Endometrium (tissue), 2 donors: ENCODE results near the gene EGFL8.

Experiments used
- FAIRE-seq: peaks from 2 replicates; lab custom pipeline; 2012; peaks lifted over from hg19 to GRCh38; lab: Jason Lieb, UNC
- donor health status: control.
- donor health status: control.

The EGFL8 gene

DNA sequence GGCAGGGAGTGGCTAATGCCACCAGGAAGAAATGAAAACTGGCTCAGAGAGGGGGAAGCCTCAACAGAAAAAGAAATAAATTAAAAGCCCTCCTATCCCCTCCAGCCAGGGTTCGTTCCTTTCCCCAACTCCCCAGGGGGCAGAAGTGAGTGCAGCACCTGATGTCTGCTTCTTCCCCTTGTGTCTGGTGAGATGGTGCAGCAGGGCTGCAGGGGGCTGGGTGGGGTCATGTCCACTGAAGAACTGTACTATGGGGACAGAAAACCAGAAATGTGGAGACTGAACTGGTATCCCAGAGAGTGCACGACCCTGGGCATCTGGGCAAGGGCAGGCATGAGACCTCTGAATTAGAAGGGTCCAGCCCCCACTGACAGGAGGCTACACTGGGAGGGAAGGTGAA is 4.0 kb downstream of the EGFL8 start:
- no peak for FAIRE-seq

DNA sequence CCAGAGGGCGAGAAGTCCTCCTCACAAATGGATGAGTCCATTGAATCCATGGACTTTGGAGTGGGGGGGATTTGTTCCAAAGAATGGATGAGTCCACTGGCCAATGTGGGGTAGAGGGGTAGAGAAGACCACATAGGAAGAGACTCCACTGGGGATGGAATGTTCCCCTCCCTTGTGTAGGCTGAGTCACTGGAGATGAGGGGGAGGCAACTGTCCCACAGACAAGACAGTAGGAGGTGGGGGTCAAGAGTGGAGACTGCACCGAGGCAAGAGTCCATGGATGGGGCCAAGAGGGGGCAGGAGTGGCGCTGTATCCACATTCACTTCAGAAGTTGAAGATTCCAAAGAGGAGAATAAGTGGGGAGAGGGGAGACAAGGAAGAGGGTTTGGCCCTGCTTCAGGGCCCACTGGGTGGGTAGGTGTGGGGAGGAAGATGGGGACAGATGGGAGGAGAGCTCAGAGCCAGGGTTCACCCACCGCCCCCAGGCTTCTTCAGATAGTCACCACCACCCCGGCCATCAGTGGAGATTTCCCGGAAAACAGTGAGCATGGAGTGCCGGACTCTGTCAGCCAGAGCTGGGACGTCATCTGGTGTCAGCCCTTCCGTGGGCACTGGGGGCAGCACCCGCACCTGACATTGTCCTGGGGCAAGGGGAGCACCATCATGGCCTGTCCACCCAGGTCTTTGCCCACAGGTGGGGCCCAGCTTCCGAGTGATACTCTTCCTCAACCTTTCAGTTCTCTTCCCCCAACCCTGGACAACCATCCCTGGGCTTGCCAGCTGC is 4.6 kb downstream of the EGFL8 start:
- no peak for FAIRE-seq

DNA sequence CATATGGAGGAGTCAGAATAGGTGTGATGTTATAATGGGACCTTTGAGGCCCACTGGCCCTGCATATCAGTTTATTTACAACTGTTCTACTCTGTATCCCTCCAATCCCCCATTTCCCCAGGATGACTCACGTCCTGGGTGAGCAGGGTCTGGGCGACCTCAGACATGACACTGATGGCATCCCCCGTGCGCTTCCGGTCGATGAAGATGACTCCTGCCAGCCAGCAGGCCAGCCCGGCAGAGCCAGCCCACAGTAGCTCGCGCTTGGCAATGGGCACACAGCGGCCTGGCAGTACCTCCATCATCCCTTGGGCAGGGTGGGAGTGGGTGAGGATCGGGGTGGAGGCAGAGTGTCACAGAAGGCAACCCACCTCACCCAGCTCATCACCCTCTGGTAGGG is 5.9 kb downstream of the EGFL8 start:
- no peak for FAIRE-seq

DNA sequence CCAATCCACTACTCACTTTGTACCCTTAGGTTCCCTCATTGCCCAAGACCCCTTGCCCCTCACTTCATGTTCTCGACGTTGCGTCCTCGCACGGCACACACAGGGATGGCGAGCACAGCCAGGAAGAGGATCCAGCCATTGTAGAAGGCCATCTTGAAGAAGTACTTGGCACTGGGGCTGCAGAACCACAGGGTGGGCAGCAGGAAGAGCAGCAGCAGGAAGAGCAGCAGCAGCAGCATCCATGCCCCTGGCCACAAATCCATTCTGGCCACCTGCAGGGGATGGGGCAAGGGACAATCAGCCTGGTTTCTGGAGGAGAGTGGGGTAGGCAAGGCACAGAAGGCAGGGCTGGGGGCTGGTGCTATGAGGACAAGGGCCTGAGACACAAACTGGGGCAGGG is 6.8 kb downstream of the EGFL8 start:
- FAIRE-seq = no peak

DNA sequence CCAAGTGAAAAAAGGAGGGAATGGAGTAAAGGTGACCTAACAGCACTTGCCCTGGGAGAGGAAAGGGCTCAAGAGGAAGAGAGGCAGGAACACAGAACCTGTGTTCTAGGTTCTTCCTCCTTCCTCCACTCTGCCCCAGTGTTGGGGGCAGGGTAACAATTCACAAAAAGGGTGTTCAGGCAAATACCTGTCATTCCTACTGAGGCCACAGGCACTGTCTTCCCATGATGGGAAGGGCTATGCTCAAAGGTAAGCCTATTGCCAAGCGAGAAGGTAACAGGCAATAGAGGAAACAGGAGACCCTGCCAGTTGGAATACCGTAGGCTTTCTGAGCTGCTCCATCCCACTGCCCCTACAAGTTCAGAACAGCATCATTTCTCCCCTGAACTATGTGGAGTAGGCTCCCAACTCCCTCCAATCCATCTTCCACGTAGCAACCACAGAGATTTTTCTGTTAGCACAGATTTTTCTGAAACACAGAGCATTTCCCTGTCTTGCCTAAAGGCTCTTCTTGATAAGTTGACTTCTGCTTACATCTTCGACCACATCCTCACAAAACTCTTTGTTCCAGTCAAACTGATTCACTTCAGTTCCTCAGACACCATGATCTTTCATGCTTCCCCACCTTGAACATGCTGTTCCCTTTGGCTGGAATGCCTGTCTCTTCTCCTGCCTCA is 8.8 kb downstream of the EGFL8 start:
- FAIRE-seq = no peak

DNA sequence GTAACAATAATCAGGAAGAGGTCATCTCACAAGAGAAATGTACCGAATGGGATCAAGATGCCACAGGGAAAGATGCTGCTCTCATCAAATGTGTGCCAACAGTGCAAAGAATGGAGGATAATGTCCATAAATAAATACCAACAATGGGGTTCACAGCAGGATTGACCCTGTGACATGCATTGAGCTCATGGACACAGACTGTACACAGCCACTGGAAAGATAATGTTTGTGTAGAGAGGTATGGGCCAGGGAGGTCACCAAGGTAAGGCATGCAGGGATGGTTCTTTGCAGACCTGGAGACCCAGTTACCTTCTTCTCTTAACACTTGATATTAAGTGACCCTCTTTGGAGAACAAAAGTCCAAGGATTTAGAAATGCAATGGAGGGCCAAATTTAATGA is 10.0 kb downstream of the EGFL8 start:
- FAIRE-seq = no peak

DNA sequence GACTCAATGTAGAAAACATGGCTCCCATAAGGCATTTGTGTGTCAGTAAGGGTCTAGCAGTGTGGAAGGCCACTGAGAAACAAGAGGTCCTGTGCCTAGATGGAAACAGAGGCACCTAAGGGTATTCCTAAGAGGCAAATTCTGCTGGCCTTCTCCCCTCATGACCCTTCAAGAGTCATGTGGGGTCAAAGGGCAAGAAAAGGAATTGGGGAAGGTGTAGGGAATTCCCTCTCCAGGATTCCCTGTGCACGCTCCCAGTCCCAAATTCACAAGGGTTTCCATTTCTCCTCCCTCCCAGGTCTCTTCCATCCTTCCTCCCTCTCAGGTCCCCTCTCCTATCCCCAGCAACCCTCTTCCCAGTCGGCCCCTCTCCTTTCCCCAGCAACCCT is 10.9 kb downstream of the EGFL8 start:
- no peak for FAIRE-seq

DNA sequence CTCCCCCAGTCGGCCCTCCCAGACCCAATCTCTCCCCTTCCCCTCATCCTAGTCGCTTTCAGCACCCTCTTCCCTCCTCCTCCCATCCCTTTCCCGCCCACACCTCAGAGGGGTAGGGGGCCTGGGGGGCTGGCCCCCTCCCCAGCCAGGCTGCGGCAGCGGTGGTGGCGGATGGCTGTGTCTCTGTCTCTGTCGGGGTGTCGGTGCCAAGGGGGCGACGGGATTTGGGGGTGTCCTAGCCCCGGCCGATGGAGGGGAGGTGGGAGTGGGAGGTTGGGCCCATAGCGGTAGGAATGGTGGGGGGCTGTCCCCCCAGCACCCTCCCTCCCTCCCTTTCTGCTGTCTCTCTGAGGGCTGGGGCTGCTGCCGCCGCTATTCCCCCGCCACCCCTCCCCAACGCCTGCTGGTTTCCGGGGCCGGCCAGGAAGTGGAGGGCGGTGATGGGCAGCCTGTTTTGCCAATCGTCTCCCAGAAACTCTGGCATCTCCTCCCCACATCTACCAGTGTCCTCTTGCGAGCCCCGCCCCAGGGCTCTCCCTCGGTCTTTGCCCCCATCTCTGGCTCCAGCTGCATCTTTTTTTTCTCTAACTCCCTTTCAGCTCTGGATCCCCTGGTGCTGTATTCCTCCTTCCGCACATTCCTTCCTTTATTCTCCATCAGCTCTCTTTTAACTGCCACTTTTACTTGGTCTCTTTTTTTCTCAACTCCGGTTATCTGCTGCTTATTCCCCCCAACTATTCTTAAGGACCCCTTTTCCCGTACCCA is 11.5 kb downstream of the EGFL8 start, which contains the start of gene AGPAT1:
Gene AGPAT1, minus strand, starts transcription at position 374 of the 765 bp plus-strand sequence. CDS start 4,588 bp downstream, outside the sequence.
- FAIRE-seq = no peak

DNA sequence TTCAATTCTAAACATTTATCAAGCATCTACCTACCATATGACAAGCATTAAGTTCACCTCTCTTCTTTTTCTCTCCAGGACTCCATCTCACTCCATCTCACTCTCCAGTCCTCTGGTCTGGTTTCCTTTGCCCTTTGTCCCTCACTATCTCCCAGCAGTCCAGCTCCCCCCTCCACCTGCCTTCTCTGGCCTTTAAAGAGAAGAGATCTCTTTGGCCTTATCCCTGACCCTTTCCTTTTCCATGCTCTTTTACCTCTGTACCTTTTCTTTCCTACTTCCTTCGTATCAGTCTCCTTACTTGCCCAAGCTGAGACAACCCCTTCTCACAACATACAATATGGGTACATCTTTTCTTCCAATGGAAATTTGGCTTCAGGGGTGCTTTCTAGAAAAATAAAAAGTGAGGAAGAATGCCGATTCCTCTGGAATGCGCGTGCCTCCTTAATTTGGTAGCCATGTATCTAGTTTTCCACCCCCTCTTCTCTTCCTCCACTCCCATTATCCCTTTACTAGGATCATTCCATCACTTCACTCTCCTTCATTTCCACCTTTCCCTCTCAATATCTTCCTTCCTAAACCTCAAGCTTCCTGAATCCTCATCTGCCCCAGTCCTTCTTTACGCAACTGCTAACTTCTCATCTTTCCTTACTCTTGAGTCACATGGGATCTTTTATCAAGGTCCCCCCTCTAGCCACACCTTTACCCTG is 12.2 kb downstream of the EGFL8 start:
- no peak for FAIRE-seq

DNA sequence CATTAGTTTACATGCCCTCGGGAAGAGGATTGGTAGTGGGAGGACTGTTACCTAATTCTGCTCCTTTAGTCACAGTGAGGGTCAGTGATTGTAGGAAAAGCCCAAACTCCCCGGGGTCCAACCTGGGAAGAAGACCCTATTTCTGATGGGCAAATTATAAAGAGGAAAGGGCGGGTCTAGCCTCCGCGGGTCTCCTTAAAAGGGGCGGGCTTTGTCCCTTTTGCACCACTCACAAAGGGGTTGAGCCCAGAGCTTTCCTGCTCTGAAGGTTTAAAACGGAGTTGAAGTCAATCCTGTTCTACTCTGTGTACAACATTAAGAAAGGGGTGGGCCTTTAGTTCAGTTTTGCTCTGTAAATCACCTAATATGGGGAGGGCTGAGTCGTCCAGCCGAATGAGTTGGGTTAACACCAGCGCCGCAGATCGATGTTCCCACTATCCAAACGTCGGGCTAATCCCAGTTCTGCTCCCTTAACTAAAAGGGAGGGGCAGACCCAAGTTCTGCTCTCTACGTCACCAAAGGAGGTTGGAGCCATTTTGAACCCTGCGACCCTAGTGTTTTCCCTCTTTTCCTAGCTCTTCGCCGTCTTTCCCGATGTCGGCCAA is 12.9 kb downstream of the EGFL8 start:
- no peak for FAIRE-seq

DNA sequence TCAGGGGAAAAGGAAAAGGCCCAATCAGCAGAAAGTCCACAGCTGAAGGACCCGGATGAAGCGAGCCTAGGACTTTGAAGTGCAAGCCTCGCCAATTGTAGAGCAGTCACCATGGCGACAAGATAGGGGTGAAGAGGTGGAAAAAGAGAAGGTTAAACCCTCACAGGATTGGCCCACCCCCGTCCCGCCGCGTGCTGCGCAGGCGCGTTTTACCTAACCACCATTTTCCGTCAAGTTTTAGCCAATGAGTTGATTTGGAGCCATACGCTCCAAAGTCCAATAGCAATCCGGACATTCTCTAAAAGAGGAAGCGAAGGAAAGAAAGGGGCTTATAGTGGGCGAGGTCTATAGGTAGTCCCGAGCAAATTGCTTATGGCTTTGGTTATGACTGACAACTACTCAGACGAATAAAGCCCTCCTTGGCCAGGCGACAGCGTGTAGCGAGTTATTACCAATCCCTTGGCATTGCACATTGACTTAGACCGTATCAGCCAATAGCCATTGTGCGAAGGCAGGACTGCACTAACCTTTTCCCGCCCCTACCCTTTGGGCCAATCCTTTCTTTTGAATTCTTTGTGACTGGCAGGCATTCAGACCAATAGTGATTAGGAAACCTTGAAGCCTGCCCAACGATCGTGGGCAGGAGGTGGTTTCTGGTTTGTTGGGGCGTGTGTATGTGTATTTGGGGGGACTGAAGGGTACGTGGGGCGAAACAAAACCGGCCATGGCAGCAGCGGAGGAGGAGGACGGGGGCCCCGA is 13.6 kb downstream of the EGFL8 start, which contains the start of gene RNF5:
Gene RNF5, plus strand, starts transcription at position 618 of the 759 bp plus-strand sequence. Its CDS starts 107 bp downstream, at position 725.
- peak; percentile 99 for FAIRE-seq

DNA sequence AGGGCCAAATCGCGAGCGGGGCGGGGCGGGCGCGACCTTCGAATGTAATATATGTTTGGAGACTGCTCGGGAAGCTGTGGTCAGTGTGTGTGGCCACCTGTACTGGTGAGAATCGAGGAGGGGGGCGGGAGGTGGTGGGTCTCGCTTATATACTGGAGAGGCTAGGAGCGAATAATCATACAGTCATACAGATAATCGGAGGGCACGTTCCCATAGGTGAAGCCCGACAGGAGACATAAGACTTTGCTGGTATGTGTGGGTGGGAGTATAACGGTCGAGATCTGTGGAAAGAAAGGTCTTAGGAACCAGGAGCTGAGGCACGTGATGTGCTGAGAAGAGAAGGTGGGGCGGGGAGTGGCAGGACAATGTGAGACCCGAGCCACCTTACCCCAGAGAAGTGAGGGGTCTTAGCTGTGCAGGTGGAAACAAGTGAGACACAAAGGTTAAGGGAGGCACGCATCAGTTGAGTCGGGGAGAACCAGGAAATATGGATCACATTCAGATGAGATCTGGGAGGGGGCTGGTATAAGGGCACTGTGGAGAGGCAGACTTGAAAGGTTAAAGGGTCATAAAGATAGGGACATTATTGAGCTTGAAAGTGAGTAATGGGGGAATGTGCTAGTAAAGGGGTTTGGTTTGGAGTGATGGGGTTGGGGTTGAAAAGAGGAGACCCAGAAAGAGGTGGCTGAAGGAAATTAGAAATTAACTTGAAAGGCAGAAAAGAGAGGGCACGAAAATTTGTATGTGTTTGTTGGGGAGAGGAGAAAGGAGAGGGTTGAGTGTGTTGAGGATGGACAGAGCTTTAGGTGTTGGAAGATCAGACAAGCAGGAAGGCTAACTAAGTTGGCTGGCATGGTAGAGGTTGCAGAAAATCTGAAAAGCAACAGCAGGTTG is 14.4 kb downstream of the EGFL8 start:
- no peak for FAIRE-seq

DNA sequence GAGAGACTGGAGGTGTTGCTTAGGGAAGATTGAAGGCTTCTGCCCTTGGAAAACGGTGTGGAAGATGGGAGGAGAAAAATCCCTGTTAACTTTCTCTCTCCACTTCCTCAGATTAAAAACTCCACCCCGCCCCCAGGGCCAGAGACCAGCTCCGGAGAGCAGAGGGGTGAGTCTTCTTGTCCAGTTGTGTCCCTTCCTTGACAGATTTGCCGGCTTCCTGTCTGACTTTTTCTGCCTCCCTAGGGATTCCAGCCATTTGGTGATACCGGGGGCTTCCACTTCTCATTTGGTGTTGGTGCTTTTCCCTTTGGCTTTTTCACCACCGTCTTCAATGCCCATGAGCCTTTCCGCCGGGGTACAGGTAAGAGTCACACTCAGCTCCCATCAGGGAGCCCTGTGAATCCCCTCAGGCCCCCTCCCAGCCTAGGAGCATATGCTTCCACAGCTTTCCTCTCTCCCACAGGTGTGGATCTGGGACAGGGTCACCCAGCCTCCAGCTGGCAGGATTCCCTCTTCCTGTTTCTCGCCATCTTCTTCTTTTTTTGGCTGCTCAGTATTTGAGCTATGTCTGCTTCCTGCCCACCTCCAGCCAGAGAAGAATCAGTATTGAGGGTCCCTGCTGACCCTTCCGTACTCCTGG is 15.5 kb downstream of the EGFL8 start:
- FAIRE-seq = no peak

DNA sequence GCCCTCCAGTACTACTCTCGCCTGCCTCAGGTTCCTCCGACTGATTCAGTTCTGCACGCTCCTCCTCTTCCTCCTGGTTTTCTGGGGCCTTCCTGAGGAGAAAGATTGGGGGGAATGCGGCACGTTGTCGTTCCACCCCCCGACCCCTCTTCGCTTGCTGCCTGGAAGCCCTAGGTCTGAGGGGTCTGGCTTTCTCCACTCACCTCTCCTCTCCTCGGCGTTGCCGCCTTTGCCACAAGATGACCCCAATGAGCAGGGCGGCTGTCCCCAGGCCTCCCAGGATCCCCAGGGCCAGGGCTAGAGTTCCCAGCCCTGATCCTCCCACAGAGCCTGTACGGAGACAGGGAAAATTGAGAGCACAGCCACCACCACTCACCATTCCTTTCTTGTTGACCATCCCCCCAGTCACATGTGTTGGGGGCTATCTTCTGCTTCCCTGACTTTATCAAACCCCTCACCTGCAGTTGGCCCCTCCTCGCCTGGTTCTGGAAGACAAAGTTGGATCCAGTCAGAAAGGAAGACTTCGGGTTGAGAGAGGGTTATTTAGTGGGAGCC is 16.8 kb downstream of the EGFL8 start:
- no peak for FAIRE-seq

DNA sequence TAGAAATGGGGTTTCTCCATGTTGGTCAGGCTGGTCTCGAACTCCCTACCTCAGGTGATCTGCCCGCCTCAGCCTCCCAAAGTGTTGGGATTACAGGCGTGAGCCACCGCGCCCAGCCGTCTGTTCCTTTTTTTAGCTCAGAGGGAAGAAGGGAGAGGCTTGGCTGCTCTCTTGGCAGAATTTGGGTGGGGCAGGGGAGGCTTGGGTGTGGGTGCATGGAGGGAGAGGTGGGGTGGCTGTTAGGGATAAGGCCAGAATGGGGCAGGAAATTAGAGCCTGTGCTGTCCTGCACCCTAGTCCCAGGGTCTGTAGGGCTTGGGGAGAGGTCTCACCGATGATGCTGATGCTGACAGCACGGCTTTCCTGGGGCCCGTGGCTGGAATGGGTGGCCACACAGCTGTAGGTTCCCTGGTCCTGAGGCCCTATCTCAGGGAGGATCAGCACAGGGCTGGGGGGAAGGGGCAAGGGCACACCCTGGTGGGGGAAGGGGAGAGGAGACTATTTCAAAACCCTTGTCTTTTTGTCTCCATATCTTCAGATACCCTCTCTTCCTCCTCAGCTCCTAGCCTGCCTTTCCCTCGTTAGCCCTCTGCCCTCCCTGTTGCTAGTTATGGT is 17.6 kb downstream of the EGFL8 start:
- no peak for FAIRE-seq

DNA sequence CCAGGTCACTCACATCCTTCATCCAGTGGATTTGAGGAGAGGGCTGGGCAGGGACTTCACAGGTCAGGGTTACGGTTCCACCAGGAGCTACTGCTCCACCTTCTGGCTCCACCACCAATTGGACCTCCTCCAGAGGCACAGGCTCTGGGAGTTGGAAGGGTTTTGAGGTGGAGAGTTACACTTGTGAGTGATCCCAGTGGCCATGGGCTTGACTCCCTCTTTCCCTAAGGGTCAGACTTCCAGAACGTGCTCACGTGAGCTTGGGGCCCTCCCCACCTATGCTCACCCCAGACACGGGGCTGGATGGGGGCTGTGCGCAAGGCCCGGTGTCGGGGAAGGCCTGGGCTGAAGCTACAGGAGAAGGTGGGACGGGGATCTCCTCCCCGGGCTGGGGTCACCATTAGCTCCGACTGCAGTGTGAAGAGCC is 18.2 kb downstream of the EGFL8 start:
- FAIRE-seq = no peak

DNA sequence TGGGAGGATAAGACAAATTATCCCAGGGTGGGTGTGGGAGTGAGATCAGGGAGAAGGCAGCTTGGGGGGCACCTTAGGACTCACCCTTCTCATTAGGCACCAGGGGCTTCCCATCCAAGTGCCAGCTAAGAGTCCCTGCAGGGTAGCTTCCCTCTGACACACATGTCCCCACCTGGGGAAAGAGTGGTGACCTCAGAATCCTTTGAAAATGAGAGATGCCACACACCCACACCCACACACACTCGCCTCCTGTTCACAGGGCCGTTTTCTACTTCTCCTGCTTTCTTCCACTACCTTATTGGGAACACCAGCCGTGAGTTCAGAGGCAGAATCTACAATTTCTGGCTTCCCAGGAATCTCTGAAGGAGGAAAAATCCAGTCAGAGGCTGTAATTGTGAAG is 18.6 kb downstream of the EGFL8 start:
- FAIRE-seq = no peak

DNA sequence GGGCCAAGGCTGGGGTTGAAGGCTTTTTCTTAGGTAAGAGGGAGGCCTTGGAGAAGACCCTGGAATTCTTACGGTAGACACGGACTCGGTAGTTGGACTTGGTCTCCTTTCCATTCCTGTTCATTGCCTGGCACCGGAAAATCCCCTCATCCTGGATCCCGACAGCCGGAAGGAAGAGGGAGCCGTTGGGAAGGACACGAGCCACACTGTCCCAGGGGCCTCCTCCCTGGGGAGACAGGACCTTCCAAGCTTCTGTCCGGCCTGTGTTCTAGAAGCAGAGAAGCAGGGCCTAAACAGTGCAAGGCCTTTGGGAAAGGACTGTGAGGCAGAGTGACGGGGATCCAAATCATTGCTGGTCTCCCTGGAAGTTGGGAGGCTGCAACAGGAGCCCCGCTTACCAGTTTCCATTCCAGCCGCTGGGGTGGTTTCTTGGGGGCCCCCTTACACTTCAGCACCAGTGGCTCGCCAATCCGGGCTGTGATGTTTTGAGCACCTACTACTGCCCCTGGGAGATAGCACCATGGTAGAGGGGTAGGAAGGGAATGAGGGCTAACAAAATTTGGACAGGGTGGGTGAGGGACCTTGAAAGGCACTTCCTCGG is 19.2 kb downstream of the EGFL8 start:
- FAIRE-seq = no peak
